Thyroid gland (tissue), 4 donors: ENCODE measurements around the gene CSTF2T. TPM values are rescaled to one million over a fixed set of nuclear protein-coding genes. Genes with fewer than 3 reads are reported as not detected.

Experiments
- DNase-seq, 2 donors: peaks; one replicate each; pipeline ENCODE4 v3.0.0-alpha.2; 2019
- H3K27ac ChIP-seq, 3 donors: fragments of 200-600 bp; sonication (generic); 1 replicate in 2 of 3; 2 replicates in 1 of 3; pipeline ENCODE4 v1.5.1; 2016 to 2019; ENCODE audit warnings: mild to moderate bottlenecking in 1 of 3, moderate library complexity in 1 of 3
- H3K27me3 ChIP-seq: fragments of 200-600 bp; sonication (generic); one replicate; pipeline ENCODE4 v1.5.1; 2019
- H3K36me3 ChIP-seq, 2 donors: fragments of 200-600 bp; sonication (generic); one replicate each; pipeline ENCODE4 v1.5.1; 2016 to 2019
- H3K4me1 ChIP-seq, 2 donors: fragments of 200-600 bp; sonication (generic); one replicate each; pipeline ENCODE4 v1.5.1; 2017 to 2019
- H3K4me3 ChIP-seq, 3 donors: fragments of 200-600 bp; sonication (generic); replicated peaks in 1 of 3; 1 replicate in 2 of 3; 2 replicates in 1 of 3; pipeline ENCODE4 v1.5.1; 2016; ENCODE audit warnings: mild to moderate bottlenecking in 1 of 3
- H3K9me3 ChIP-seq: fragments of 200-600 bp; sonication (generic); one replicate; pipeline ENCODE4 v1.5.1; 2017
- POLR2A ChIP-seq, 2 donors: fragments of 450-650 bp; IDR thresholded peaks; one replicate each; pipeline ENCODE4 v1.6.1; 2017; ENCODE audit warnings: antibody characterized with exemption in 2 of 2, mild to moderate bottlenecking in 2 of 2, moderate library complexity in 1 of 2
- WGBS, 2 donors: methylation state at CpG; one replicate each; pipeline ENCODE4 v1.1.5; 2017; 5-methylcytosine and 5-hydroxymethylcytosine counted together
- intact Hi-C: fragments of 100-400 bp; cut with DNase I; formaldehyde crosslinking; loops from one replicate; pipeline ENCODE4 v1.15.1; 2023
- total RNA-seq, 4 donors: library from RNA; depleted of rRNA; stranded (reverse); fragments of >200 nt; gene quantifications; one replicate each; pipeline ENCODE4 v1.2.3, GENCODE V29; 2016
- TF ChIP-seq, protein P1 (sequence below), 6 experiments: fragments of 200-600 bp in 3 of 6; fragments of 450-650 bp in 3 of 6; sonication (generic) in 3 of 6; IDR thresholded peaks; one replicate each; pipeline ENCODE4 v1.5.1; 2016 to 2019; ENCODE audit warnings: antibody characterized with exemption in 6 of 6, mild to moderate bottlenecking in 2 of 6, inconsistent platforms in 1 of 6, moderate library complexity in 1 of 6

The CSTF2T gene
- total RNA-seq, 4 donors from 2014 or later, result 20.7 to 26.4 (median 21.7) TPM

DNA sequence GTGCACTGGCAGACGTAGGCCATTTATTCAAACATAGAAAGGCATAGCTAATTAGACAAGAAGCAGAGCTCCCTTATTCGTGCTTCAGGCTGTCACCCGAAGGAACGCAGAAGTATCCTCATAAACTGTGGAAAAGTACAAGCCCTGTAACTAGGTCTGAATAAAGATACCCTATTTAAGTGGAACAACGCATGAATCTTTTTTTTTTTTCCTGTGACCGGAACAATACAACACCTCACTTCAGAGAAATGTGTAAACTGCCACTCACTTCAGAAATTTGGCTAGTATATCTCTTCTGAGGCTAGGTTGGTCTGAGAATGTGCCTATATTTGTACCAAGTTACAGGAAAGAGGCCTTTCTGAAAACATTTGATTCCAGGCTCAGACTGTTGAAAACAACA, 8.0 kb upstream of the CSTF2T start:
- Histone ChIP-seq H3K4me3 (no peak overlapping the region), H3K9me3 (no peaks in the 10 kb centered on the region), H3K36me3 (no peaks in the 10 kb centered on the region), H3K4me1 (no peaks in the 10 kb centered on the region), H3K27me3 (no peaks in the 10 kb centered on the region), H3K27ac (no peak overlapping the region)
- intact Hi-C loops, result no loop called here
- DNase-seq, result no peak
- 81 to 93% methylated on average over 6 of the region's 6 CpGs for WGBS, 2 donors
- TF ChIP-seq, protein P1, sequence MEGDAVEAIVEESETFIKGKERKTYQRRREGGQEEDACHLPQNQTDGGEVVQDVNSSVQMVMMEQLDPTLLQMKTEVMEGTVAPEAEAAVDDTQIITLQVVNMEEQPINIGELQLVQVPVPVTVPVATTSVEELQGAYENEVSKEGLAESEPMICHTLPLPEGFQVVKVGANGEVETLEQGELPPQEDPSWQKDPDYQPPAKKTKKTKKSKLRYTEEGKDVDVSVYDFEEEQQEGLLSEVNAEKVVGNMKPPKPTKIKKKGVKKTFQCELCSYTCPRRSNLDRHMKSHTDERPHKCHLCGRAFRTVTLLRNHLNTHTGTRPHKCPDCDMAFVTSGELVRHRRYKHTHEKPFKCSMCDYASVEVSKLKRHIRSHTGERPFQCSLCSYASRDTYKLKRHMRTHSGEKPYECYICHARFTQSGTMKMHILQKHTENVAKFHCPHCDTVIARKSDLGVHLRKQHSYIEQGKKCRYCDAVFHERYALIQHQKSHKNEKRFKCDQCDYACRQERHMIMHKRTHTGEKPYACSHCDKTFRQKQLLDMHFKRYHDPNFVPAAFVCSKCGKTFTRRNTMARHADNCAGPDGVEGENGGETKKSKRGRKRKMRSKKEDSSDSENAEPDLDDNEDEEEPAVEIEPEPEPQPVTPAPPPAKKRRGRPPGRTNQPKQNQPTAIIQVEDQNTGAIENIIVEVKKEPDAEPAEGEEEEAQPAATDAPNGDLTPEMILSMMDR (IDR thresholded peaks at IDR 0.05), result no peak
- TF ChIP-seq POLR2A (IDR thresholded peaks at IDR 0.05), result no peak

DNA sequence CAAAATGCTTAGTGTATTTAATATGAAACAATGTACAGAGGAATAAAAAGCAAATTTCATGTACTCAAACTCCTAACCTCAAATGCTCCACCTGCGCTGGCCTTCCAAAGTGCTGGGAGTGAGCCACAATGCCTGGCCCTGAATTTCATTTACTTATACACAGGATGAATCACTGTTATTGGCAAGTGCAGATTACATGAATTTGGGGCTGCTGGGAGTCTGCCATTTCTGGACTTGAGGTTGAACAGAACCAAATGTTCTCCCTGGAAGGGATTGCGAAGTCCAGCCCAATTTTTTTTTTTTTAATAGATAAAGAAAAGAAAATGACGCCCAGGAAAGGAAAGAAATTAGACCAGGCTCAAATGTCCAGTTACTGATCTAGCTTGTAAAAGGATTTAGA, 6.8 kb upstream of the CSTF2T start:
- Histone ChIP-seq H3K4me1 (no peaks in the 10 kb centered on the region), H3K36me3 (no peaks in the 10 kb centered on the region), H3K27me3 (no peaks in the 10 kb centered on the region), H3K27ac (no peak overlapping the region), H3K4me3 (no peak overlapping the region), H3K9me3 (no peaks in the 10 kb centered on the region)
- intact Hi-C loops, result no loop called here
- TF ChIP-seq, protein P1 (IDR thresholded peaks at IDR 0.05), result no peak
- no peak for TF ChIP-seq POLR2A (IDR thresholded peaks at IDR 0.05)
- 69% methylated on average over 3 of the region's 3 CpGs for WGBS, 2 donors
- peak; percentile 18 to 30 for DNase-seq

DNA sequence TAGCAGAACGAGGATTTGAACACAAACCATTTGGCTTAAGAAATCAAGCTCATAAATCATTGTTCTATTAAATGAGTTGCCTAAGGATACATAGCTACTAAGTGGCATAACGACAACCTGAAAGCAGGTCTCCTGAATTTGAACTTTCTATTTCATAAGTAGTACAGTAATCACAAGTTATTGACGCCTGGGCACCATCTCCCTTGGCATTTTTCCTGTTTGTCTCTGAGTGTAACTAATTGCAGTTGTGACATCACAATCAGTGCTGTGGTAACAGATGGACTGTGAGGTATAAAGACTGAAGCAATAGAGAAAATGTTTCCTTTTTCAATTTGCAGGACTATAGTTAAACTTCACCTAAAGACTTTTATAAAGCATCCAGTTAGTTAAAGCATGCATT, 6.4 kb upstream of the CSTF2T start:
- WGBS, 2 donors, result 89 to 93% methylated on average over 3 of the region's 3 CpGs
- no peaks in the 10 kb centered on the region for H3K36me3 ChIP-seq
- H3K27ac ChIP-seq, result no peak overlapping the region
- no peak for DNase-seq
- intact Hi-C loops, result no loop called here
- H3K9me3 ChIP-seq, result no peaks in the 10 kb centered on the region
- no peaks in the 10 kb centered on the region for H3K27me3 ChIP-seq
- no peak overlapping the region for H3K4me3 ChIP-seq
- no peak for TF ChIP-seq POLR2A (IDR thresholded peaks at IDR 0.05)
- TF ChIP-seq, protein P1 (IDR thresholded peaks at IDR 0.05), result no peak
- no peaks in the 10 kb centered on the region for H3K4me1 ChIP-seq

DNA sequence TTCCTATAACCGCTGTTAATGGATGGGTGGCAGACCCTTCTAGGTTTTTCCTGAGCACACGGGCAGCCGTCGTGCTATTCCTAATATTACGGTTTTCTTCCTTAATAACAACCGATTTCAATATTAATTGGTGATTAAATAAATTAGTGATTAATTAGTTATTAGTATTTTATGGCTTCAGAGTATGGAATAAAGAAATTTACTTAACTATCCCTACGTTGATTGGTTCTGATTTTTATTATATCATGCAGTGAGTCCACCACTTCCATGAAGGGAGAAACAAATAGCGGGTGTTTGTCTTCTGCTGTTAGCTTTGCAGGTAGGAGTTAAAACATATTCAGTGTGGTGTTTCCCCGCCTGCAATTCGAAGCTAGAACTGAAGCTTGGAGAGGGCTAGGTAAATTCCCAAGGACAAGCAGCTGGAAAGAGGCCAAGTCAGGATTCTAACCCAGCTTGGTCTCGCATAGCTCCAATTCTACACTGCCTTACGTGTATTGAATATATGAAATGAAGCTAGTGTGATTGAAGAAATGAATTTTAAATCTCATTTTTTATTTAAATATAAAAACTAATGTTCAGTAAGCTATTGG, 928 bp upstream of the CSTF2T start:
- WGBS, 2 donors, result 11 to 12% methylated on average over 12 of the region's 12 CpGs
- H3K4me3 ChIP-seq, result peak overlapping the region; percentile 63 to 69 (median 66)
- intact Hi-C loops, result no loop called here
- DNase-seq, result peak; percentile 73 to 74
- peaks cover 16 to 22% of the 10 kb centered on the region in 2 donors for H3K4me1 ChIP-seq
- no peaks in the 10 kb centered on the region for H3K36me3 ChIP-seq
- no peaks in the 10 kb centered on the region for H3K27me3 ChIP-seq
- peak overlapping the region; percentile 92 to 97 (median 94) for H3K27ac ChIP-seq
- TF ChIP-seq POLR2A (IDR thresholded peaks at IDR 0.05), result no peak
- TF ChIP-seq, protein P1 (IDR thresholded peaks at IDR 0.05), result no peak
- H3K9me3 ChIP-seq, result no peaks in the 10 kb centered on the region

DNA sequence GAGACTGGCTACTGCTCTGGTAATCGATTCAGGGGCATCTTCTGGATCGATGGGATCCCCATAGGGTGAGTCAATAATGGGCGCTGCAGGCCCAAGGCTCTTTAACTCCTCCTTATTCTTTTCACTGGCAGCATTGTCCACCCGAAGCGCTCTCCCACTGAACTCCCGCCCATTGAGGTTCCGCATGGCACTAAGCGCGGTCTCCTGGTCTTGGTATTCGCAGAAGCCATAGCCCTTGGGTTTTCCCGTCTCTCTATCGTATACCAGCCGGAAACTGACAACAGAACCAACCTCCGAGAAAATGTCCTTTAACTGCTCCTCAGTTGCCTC, 285 bp downstream of the CSTF2T start:
- H3K4me1 ChIP-seq, result peaks cover 19 to 22% of the 10 kb centered on the region in 2 donors
- intact Hi-C loops, result no loop called here
- no peaks in the 10 kb centered on the region for H3K27me3 ChIP-seq
- no peak for DNase-seq
- no peak for TF ChIP-seq POLR2A (IDR thresholded peaks at IDR 0.05)
- TF ChIP-seq, protein P1 (IDR thresholded peaks at IDR 0.05), result no peak
- H3K27ac ChIP-seq, result peak overlapping the region; percentile 92 to 97 (median 94)
- no peaks in the 10 kb centered on the region for H3K9me3 ChIP-seq
- H3K4me3 ChIP-seq, result peak overlapping the region; percentile 63 to 69 (median 66)
- H3K36me3 ChIP-seq, result no peaks in the 10 kb centered on the region
- WGBS, 2 donors, result 0 to 2% methylated on average over 14 of the region's 14 CpGs
